DMS153 (cell line): Measurements from ENCODE around the gene RAP1A.
"Not testable (repeated sequence)": the region's sequence is repeated elsewhere in the genome, so short reads cannot be mapped to it uniquely, and the experiment has no call there.

Source experiments
- DNase-seq: peaks from one replicate; lab custom pipeline; 2025; lab: John Stamatoyannopoulos, UW

Gene RAP1A

DNA sequence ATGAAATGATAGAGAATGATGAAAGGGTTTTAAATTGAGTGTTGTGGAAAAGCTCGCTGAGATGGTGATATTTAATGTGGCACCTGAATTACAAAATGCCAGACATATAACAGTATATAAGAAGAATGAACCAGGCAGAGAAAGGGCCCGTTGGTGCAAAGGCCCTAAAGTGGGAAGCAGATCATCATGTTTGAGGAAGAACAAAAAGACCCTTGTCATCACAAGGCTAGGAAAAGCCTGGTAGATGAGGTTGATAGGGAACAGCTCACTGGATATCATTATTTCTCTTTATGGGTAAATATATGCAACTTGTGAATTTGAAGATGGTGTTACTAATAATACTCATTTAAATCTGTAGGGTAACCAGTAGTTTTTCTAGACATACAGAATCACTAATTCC lies 11.0 kb downstream of the RAP1A start:
- no peak for DNase-seq

DNA sequence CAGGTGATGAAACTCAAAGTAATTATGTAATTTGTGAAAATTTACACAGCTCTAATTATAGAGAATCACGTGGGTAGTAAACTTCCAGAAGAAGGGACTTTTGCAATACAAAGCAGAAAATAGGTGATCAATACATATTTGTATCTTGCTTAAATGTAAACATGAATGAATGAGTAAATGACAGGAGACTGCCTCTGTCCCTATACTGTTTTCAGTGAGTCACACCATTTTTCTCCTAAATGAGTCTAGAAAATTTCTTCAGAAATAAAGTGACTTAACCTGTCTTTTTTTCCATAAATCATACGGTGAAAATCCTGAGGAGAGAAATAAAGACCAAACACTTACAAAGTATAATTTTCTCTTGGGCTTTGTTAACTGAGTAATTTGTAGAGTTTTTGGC lies 11.9 kb downstream of the RAP1A start:
- DNase-seq, result no peak

DNA sequence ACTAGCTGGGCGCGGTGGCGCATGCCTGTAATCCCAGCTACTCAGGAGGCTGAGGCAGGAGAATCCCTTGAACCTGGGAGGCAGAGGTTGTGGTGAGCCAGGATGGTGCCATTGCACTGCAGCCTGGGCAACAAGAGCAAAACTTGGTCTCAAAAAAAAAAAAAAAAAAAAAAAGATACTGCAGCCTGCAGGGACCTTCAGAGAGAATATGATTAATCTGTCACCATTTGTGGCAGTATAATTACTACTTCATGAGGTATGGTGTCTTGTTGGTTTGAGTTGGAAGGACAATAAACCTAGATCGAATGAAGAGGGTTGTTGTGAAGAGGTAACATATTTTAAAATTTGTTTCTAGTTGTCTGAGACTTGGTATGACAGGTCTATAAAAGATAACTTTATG lies 13.2 kb downstream of the RAP1A start:
- not testable (repeated sequence) for DNase-seq

DNA sequence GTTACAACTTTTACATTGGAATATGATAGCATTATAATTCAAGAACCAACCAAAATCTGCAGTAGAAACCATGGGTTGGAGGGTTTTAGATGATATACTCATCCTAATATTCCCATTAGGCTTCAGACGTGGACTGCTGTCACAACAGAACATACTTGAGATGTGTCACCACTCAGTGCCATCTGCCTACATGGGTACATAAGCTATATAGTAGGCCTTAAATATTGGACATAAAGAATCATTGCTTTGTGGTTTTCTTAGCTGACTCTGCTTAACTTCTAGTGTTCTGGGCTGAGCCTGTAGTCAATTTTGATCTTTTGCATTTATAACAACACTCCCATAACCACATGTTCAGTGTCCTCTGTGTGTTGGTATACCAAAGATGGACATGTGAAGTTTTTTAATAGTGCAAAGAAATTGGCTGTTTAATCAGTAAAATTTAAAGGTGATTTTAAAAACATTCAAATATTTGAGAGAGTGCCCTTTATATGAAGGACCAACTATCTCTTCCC lies 14.2 kb downstream of the RAP1A start:
- DNase-seq, result no peak

DNA sequence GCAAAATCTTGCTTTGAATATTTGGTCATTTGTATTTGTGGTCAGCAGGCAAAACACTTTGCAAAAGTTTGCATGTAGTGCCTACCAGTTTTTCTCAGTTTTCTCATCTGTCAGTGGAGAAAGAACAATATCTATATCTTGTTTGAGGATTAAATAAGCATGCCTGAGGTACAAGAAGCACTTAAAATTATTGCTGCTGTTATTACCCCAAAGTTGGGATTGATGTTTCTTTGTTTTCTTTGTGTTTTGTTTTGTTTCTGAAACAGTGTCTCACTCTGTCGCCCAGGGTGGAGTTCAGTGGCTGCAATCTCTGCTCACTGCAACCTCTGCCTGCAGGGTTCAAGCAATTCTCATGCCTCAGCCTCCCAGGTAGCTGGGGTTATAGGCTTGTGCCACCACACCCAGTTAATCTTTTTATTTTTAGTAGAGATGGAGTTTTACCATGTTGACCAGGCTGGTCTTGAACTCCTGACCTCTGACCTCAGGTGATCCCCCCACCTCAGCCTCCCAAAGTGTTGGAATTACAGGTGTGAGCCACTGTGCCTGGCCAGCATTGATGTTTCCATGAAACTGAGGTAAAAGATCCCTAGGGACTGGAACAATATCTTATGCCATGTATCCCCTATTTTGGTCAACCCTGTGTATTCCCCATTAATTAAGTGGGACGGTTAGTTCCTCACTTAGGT lies 15.9 kb downstream of the RAP1A start:
- DNase-seq, result no peak

DNA sequence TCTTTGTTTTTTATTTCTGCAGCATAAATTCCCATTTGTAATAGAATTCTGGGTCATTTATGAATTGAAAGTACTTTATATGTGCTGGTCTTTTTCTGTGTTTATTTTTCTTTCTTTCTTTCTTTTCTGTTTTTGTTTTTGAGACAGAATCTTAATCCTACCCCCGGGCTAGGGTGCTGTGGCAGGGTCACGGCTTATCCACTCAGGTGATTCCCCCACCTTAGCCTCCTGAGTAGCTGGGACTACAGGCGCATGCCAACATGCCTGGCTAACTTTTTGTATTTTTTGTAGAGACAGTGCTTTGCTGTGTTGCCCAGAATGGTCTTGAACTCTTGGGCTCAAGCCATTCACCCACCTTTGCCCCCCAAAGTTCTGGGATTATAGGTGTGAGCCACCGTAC lies 18.7 kb downstream of the RAP1A start:
- no peak for DNase-seq

DNA sequence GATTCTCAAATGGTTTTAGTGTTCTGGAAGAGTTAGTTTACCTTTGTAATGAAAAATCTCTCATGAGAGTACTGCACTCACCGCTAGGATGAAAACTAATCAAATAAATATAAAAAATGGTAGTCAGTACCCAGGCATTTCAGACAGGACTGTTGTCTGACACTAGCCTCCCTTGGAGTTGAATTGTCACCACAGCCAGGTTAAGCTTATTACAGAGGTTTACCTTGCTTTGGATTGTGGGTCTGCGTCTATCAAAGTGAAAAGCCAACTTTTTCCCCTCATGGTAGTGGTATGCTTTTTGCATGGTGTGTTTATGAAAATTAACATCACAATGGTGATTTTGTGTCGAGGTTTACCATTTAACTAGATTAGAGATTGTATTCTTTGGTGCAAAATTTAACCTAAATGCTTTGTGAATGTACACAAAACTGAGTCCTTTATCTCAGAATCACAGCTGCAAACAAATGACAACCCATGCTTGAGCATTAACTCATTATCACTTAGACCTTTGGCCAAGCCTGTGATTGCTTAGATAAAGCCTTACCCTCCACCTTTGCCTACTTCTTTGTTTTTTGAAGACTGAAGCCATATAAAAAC lies 20.1 kb downstream of the RAP1A start:
- DNase-seq, result no peak

DNA sequence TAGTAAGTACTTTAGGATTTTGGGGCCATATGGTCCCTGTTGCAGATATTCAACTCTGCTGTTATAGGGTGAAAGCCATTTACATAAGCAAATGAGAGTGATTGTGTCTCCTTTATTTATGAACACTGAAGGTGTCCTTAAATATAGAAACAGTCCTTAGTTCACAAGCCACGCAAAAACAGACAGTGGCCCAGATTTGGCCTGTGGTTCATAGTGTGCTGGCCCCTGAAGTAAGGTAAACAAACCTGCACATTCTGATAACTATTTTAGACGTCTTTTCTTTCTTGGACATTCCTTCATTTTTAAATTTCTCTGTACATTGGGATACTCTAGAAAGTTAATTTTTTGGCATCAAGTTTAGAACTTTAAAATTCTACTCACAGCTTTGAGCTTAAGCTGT lies 23.5 kb downstream of the RAP1A start:
- DNase-seq, result no peak

DNA sequence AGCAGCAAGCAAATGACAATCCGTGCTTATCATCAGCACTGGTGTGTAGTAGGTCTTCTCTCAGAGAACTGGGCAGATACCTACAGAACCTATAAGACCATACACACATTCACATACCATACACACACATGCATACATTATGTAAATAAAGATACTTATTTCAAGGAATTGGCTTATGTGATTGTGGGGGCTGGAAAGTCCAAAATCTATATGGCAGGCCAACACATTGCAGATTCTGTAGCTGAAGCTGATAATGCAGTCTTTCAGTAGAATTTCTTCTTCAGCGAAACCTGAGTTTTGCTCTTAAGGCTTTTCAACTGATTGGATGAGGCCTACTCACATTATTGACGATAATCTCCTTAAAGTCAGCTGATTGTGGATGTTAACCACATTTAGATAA lies 24.1 kb downstream of the RAP1A start:
- no peak for DNase-seq

DNA sequence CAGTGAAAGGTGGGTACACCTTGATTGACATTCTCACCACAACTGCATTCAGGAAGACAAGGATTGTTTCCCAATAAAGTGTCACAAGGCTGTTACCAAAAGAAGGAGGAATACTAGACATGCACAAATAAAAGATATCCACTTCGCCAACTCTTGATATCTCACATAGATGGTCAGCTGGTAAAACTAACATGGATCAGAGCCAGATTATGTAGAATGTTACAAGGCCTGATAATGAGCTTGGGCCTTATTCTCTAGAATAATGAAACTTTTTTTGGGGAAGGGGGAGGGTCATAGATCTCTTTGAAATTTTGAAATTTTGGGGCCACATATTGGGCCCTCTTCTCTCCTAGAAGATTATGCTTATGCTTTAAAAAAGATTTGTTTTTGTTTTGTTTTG lies 24.9 kb downstream of the RAP1A start:
- DNase-seq, result no peak

DNA sequence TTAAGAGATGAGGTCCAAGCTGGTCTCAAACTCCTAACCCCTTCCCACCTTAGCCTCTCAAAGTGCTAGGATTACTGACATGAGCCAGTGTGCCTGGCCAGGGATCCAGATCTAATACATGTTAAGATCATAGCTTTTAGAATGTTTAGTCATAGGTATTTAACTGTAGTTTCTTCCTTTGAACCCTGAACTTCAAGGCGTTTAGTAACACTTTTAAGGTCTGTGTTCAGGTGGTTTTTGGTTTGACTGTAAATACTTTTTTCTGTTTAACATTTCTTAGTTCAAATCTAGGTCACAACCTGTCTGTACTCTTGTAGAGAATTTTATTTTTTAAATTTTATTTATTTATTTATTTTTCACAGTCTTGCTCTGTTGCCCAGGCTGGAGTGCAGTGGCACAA lies 28.1 kb downstream of the RAP1A start:
- DNase-seq, result no peak

DNA sequence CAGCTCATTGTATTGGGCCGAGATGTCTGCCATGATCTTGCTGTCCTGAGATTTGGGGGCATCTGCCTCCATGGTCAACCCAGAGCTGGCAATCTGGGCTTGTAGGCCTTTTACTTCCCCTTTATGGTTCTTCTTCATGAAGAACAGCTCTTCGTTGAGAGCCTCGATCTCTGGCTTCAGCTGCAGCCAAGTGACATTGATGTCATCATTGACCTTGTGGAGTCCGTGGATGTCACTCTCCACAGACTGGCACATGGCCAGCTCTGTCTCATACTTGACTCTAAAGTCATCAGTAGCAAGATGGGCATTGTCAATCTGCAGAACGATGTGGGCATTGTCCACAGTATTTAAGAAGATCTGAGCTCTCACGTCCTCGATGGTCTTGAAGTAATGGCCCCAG lies 29.2 kb downstream of the RAP1A start:
- DNase-seq, result no peak

DNA sequence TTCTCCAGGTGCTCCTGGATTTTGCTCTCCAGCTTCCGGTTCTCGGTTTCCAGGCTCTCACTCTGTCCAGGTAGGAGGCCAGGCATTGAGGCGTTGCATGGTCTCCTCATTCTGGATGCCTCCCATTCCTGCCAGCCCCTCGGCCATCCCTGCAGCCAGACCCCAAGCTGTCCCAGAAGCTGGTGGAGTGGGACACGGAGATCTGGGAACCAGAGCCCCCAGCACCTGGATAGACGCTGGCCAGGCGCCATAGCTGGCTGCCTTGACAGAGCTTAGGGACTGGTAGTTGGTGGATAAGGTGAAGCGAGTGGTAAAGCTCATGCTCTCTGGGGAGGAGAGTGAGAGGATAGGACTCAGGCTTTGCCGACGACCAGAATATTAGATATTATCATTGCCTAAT lies 29.6 kb downstream of the RAP1A start:
- DNase-seq, result no peak

DNA sequence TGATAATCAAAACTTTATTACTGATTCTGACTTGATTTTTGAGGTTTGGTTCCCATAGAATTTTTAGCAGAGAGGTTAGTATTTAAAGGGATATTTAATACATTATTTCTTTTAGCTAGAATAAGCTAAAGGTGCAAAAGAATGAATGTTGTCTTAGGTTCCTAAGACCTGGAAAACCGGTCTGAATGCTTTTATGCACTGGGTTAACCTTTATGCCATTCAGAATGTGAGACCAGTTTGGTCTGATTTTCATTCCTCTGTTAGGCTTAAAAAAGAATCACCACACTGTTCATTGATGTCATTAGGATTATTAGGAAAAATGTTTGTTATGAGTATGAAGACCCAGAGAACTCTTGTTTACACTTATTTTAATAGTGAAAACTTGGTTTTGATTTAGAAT lies 30.1 kb downstream of the RAP1A start:
- DNase-seq, result no peak

DNA sequence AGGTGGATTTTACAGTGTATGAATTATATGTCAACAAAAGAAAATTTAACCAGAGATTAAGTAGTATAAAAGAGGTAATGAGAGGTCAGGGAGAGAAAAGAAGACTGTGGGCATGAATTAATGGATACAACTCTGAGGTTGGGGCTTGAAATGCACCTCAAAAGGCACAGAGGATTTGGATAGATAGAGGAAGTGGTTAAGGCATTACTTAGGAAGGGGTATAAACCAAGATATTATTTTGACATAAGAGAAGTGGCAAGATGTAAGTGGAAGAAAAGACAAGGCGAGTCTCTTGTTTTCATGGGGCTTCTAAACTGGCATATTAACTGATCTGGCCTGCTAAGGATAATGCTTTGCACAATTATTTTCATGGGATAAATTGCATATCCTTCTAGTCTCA lies 34.1 kb downstream of the RAP1A start:
- DNase-seq, result no peak

DNA sequence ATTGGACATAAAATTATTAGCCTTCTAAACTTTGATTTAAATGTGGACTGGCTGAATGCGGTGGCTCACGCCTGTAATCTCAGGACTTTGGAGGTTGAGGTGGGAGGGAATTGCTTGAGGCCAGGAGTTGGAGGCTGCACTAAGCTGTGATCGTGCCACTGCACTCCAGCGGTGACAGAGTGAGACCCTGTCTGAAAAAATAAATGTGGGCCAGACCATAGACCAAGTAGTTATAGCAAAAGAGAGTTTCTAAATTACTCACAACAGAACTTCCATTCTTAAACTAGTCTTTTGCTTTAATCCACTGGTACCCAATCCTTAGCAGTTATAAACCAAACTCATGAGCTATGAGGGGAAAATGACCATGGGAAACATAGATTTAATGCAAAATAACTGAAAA lies 35.2 kb downstream of the RAP1A start:
- no peak for DNase-seq

DNA sequence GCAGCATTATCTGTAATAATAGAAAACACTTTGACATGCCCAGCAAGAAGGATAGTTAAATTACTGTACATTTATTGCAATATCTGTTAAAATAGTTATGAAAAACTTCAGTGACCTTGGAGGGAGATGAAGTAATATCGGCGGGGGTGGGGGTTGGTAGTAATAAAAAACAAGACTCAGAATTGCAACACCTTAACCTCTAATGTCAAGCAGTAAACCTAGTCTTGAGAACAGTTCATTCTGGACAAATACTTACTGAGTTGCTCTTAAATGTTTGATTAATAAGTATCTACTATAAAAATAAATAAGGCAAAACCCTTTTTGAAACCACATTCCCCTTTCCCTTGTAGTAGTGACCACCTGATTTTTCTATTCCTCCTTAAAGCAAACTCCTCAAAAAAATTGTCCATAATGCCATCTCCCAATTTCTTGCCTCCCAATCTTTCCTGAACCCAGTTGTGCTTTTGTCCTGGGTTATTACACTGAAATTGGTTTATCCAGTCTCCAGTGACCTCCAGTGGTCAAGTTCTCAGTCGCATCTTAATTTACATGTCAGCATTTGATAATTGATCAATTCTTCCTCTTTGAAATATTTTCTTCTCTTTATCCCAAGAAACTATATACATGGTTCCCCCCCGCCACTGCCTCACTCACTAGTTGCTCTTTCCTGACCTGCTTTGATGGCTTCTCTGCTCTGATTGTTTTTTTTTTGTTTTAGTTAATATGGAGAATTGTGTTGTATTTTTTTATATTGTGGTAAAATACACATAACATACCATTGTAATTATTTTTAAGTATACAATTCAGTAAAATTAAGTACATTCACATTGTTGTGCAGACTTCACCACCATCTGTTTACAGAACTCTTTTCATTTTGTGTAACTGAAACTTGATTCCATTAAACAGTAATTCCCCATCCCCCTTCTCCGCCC lies 36.8 kb downstream of the RAP1A start:
- no peak for DNase-seq

DNA sequence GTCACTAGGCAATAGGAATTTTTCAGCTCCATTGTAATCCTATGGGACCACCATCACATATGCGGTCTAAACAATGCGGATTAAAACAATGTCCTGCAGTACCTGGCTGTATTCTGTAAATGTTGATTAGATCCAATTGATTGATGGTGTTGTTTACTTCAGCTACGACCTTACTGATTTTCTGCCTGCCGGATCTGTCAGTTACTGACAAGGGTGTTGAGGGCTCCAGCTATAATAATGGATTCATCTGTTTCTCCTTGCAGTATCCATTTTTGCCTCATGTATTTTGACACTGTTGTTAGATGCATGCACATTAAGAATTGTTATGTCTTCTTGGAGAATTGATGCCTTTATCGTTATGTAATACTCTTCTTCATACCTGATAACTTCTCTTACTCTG lies 39.0 kb downstream of the RAP1A start:
- no peak for DNase-seq

DNA sequence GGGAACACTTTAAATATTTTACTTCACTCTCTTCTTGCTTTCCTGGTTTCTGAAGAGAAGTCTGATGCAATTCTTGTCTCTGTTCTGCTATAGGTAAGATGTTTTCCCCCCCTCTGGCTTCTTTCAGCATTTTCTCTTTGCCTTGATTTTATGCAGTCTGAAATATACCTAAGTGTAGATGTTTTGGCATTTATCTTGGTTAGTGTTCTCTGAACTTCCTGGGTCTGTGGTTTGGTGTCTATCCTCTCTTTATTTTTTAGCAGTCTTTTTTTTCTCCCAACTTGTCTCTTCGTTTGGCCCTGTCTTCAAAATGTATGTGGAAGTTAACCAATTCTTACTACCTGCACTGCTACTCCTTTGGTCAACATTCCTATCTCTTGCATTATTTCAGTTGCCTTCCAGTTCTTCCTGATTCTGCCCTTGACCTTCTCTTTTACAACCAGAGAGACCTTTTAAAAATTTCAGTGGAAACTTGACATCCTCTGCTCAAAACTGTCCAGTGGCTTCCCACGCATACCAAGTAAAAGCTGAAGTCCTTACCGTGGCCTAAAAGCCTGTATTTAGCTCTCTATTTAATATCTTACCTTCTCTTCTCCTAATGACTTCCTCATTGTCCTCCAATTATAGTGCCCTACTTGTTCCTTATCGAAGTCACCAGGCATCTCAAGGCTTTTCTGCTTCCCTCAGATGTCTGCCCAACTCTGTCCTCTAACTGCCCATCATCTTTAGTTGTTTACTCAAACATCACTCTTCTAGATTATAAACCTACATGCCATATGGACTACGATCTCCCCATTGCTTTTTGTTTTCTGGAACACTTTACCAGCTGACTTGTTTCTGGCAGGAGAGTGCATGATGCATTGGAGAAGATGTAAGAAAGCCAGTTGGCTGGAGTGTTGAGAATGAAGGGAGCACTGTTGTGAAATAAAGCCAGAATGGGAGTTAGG lies 40.9 kb downstream of the RAP1A start:
- no peak for DNase-seq

DNA sequence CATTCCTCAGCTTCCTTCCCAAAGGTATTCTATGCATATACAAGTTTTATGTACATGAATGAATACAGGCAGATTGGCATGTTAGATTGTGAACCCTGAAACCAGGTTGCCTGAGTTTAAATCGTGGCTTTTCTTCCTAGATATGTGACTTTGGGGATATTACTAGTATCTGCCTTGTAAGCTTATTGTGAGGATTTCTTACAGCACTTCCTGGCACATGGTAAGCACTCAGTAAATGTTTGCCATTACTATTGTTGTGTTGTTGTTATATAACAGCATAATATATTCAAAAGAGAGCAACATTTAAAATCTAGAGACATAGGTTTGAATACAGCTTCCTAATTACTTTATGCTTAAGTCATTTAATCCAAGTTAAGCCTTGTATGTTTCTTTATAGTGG lies 45.1 kb downstream of the RAP1A start:
- no peak for DNase-seq

DNA sequence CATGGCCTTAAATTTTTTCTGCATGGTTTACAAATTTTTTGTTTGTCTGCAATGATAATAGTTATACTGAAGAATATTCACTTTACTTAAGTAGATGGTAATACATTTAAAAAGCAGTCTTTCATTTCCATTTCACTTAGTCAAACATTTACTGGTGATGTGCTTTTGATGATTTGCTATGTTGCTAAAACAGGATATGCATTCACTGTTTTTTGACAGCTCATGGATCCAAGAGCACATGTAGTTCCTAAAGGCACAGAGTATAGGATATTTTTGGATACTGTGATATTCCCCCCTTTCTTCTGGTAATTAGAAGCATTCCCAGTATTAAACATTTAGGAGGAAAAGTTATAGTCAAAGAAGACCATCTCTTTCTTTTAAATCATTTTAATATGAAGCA lies 45.9 kb downstream of the RAP1A start:
- DNase-seq, result no peak

DNA sequence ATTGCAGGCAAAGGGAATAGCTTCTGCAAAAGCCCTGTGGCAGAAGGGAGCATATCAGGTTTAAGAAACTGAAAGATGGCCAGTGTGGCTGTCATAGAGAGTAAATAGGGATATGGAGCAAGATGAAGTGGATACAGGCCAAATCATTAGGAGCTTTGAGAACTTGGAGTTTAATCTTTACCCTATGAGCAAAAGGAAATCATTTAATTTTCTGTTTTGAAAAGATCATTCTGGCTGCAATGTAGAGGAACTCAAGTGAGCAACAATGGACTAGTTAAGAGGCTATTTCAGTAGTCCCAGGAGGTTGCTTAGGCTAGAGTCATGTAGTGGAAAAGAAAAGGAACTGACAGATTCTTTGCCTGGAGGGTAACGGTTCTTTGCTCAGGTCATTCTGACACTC lies 47.2 kb downstream of the RAP1A start:
- no peak for DNase-seq
